H1 (cell line): Measurements from ENCODE around the gene GOLGA6L9. TPM values are rescaled to one million over a fixed set of nuclear protein-coding genes. Genes with fewer than 3 reads are reported as not detected.
"Not testable (repeated sequence)": the region's sequence is repeated elsewhere in the genome, so short reads cannot be mapped to it uniquely, and the experiment has no call there.

Experiments
- CTCF ChIA-PET: fragments of 300-600 bp; sonication (Branson Sonifier 250); formaldehyde crosslinking; loops from one replicate; lab custom pipeline; 2021; ENCODE audit not compliant: partially characterized antibody; lab: Charles Lee
- POLR2A ChIA-PET: fragments of 300-600 bp; sonication (Branson Sonifier 250); formaldehyde crosslinking; loops from one replicate; lab custom pipeline; 2021; ENCODE audit warnings: inconsistent platforms; ENCODE audit not compliant: partially characterized antibody; lab: Charles Lee
- DNase-seq, 2 experiments: peaks; one replicate each; pipeline versions ENCODE4 v3.0.0 to v3.0.0-alpha.2; 2010 to 2022; ENCODE audit warnings: low spot score in 2 of 2, low read depth in 1 of 2, mixed read lengths in 1 of 2
- FAIRE-seq: peaks from 2 replicates; lab custom pipeline; 2011; peaks lifted over from hg19 to GRCh38; lab: Jason Lieb, UNC
- H2AFZ ChIP-seq: 2 replicates; pipeline ENCODE4 v1.8.1; 2012; ENCODE audit warnings: low read length, inconsistent platforms
- H2AK5ac ChIP-seq: 2 replicates; pipeline ENCODE4 v1.6.1; 2013; ENCODE audit warnings: low read depth, low read length
- H2BK120ac ChIP-seq: replicated peaks from 2 replicates; pipeline ENCODE3; 2013; ENCODE audit warnings: low read depth, low read length, inconsistent platforms
- H2BK12ac ChIP-seq: 2 replicates; pipeline ENCODE4 v1.6.1; 2013; ENCODE audit warnings: low read depth, low read length
- H2BK15ac ChIP-seq: 2 replicates; pipeline ENCODE4 v1.6.1; 2013; ENCODE audit warnings: low read length
- H2BK20ac ChIP-seq: 2 replicates; pipeline ENCODE4 v1.6.1; 2013; ENCODE audit warnings: low read length
- H2BK5ac ChIP-seq: 2 replicates; pipeline ENCODE4 v1.6.1; 2013; ENCODE audit warnings: low read depth, low read length
- H3K14ac ChIP-seq: 2 replicates; pipeline ENCODE4 v1.6.1; 2013; ENCODE audit warnings: inconsistent platforms; ENCODE audit not compliant: insufficient read length
- H3K18ac ChIP-seq: 2 replicates; pipeline ENCODE4 v1.6.1; 2013; ENCODE audit warnings: low read length; ENCODE audit errors: extremely low read depth
- H3K23ac ChIP-seq: 2 replicates; pipeline ENCODE4 v1.6.1; 2013; ENCODE audit warnings: inconsistent platforms; ENCODE audit not compliant: insufficient read length
- H3K23me2 ChIP-seq: 2 replicates; pipeline ENCODE4 v1.6.1; 2013; ENCODE audit warnings: low read depth, low read length
- H3K27ac ChIP-seq: 2 replicates; pipeline ENCODE4 v1.6.1; 2011; ENCODE audit warnings: low read depth, low read length, inconsistent platforms
- H3K27me3 ChIP-seq, 4 experiments: replicated peaks in 1 of 4; 1 replicate in 1 of 4; 2 replicates in 3 of 4; pipeline versions ENCODE4 v1.6.1 to v1.8.1; 2011 to 2013; ENCODE audit warnings: low read length in 3 of 4, mild to moderate bottlenecking in 3 of 4, inconsistent platforms in 2 of 4, mixed read lengths in 2 of 4, moderate library complexity in 1 of 4; ENCODE audit not compliant: control insufficient read depth in 3 of 4, insufficient read depth in 3 of 4; ENCODE audit errors: extremely low read depth in 1 of 4
- H3K36me3 ChIP-seq, 4 experiments: 2 replicates each; pipeline versions ENCODE4 v1.6.1 to v1.8.1; 2011 to 2013; ENCODE audit warnings: mild to moderate bottlenecking in 4 of 4, low read length in 3 of 4, moderate library complexity in 2 of 4, control low read depth in 1 of 4, inconsistent platforms in 1 of 4; ENCODE audit not compliant: insufficient read depth in 4 of 4, control insufficient read depth in 2 of 4
- H3K4ac ChIP-seq: replicated peaks from 2 replicates; pipeline ENCODE3; 2013; ENCODE audit warnings: low read length, low read depth, mixed read lengths, inconsistent platforms; ENCODE audit not compliant: insufficient read length
- H3K4me1 ChIP-seq, 4 experiments: replicated peaks in 1 of 4; 1 replicate in 1 of 4; 2 replicates in 3 of 4; pipeline versions ENCODE4 v1.6.1 to v1.8.1; 2011 to 2013; ENCODE audit warnings: low read length in 3 of 4, inconsistent platforms in 2 of 4, mixed read lengths in 1 of 4; ENCODE audit not compliant: insufficient read depth in 4 of 4, control insufficient read depth in 3 of 4
- H3K4me2 ChIP-seq, 2 experiments: 2 replicates each; pipeline versions ENCODE4 v1.6.1 to v1.8.1; 2011 to 2013; ENCODE audit warnings: low read depth in 2 of 2, low read length in 2 of 2, control low read depth in 1 of 2, inconsistent platforms in 1 of 2, mild to moderate bottlenecking in 1 of 2; ENCODE audit not compliant: insufficient read depth in 1 of 2
- H3K4me3 ChIP-seq, 4 experiments: fragments of 200-600, 300-600 bp in 1 of 4; sonication (generic), shearing (Covaris generic), sonication (Bioruptor Twin) in 1 of 4; 2 replicates each; pipeline versions ENCODE4 v1.5.1 to v1.8.1; 2011 to 2016; ENCODE audit warnings: low read length in 4 of 4, low read depth in 3 of 4, control low read depth in 2 of 4, inconsistent platforms in 2 of 4, mild to moderate bottlenecking in 2 of 4, mixed read lengths in 1 of 4, moderate library complexity in 1 of 4; ENCODE audit not compliant: insufficient read depth in 2 of 4; ENCODE audit errors: extremely low read depth in 1 of 4
- H3K56ac ChIP-seq: replicated peaks from 2 replicates; pipeline ENCODE3; 2013; ENCODE audit warnings: low read depth, mild to moderate bottlenecking, mixed read lengths, low read length, inconsistent platforms; ENCODE audit not compliant: insufficient read length
- H3K79me1 ChIP-seq: 2 replicates; pipeline ENCODE4 v1.6.1; 2013; ENCODE audit warnings: low read depth, low read length, control low read depth
- H3K79me2 ChIP-seq, 2 experiments: 2 replicates each; pipeline versions ENCODE4 v1.6.1 to v1.8.1; 2012 to 2013; ENCODE audit warnings: low read length in 2 of 2, mild to moderate bottlenecking in 2 of 2, inconsistent platforms in 1 of 2; ENCODE audit not compliant: insufficient read depth in 2 of 2, control insufficient read depth in 1 of 2
- H3K9ac ChIP-seq, 4 experiments: replicated peaks in 1 of 4; 1 replicate in 1 of 4; 2 replicates in 3 of 4; pipeline versions ENCODE4 v1.6.1 to v1.8.1; 2011 to 2013; ENCODE audit warnings: low read depth in 3 of 4, low read length in 3 of 4, control low read depth in 2 of 4, mild to moderate bottlenecking in 2 of 4, moderate library complexity in 2 of 4, inconsistent platforms in 1 of 4; ENCODE audit errors: extremely low read depth in 1 of 4
- H3K9me3 ChIP-seq, 2 experiments: 2 replicates each; pipeline versions ENCODE4 v1.6.1 to v1.8.1; 2012 to 2013; ENCODE audit warnings: mild to moderate bottlenecking in 2 of 2, moderate library complexity in 2 of 2, control low read depth in 1 of 2, inconsistent platforms in 1 of 2, low read depth in 1 of 2, low read length in 1 of 2, mixed read lengths in 1 of 2; ENCODE audit not compliant: insufficient read depth in 2 of 2
- H4K20me1 ChIP-seq, 2 experiments: replicated peaks in 1 of 2; 2 replicates each; pipeline versions ENCODE3 to v1.8.1; 2011 to 2013; ENCODE audit warnings: inconsistent platforms in 2 of 2, low read length in 2 of 2, mild to moderate bottlenecking in 1 of 2; ENCODE audit not compliant: insufficient read depth in 2 of 2, control insufficient read depth in 1 of 2
- H4K5ac ChIP-seq: 2 replicates; pipeline ENCODE4 v1.6.1; 2013; ENCODE audit warnings: low read length, low read depth, mixed read lengths, inconsistent platforms; ENCODE audit not compliant: insufficient read length
- H4K8ac ChIP-seq: 2 replicates; pipeline ENCODE4 v1.8.0; 2013; ENCODE audit warnings: mild to moderate bottlenecking, moderate library complexity, low read length, inconsistent platforms; ENCODE audit not compliant: insufficient read depth; ENCODE audit errors: extremely low read depth
- H4K91ac ChIP-seq: replicated peaks from 2 replicates; pipeline ENCODE3; 2013; ENCODE audit warnings: low read length, mixed read lengths, inconsistent platforms; ENCODE audit not compliant: insufficient read length
- WGBS, 2 experiments: shearing (Covaris generic) in 1 of 2; methylation state at CpG; one replicate each; pipeline versions ENCODE4 v1.1.6 to v1.1.7; 2013 to 2015; ENCODE audit warnings: low lambda C conversion rate in 2 of 2, mixed read lengths in 2 of 2, inconsistent platforms in 1 of 2, low coverage in 1 of 2, missing lambda C conversion rate in 1 of 2; ENCODE audit not compliant: insufficient replicate concordance in 2 of 2, insufficient coverage in 1 of 2, insufficient read length in 1 of 2; ENCODE audit errors: extremely low coverage in 1 of 2, missing lambda C conversion rate in 1 of 2; 5-methylcytosine and 5-hydroxymethylcytosine counted together
- polyA plus RNA-seq, 7 experiments: library from polyadenylated mRNA; depleted of rRNA in 3 of 7; stranded (reverse) in 5 of 7; unstranded in 2 of 7; fragments of >200 nt in 5 of 7; fragments of 200-250 nt in 2 of 7; gene quantifications; 1 replicate in 5 of 7; 2 replicates in 1 of 7; 4 replicates in 1 of 7; pipeline versions ENCODE4 v1.2.1 to v1.2.3, GENCODE V29; 2011 to 2013; ENCODE audit warnings: missing spikeins in 2 of 7, mixed read lengths in 2 of 7
- total RNA-seq: library from RNA; stranded (reverse); fragmentation: NEBNext Ultra II Directional; extraction: Animal tissue kit (Norgen Biotek cat#: 25700); gene quantifications from 2 replicates; pipeline ENCODE4 v1.2.1, GENCODE V29; 2021

Gene GOLGA6L9
- total and polyA plus RNA-seq, 2 of the 8 experiments (the other 6 are each of a cell fraction or from before 2014, with no cell fraction given): 3.1 to 5.5 TPM

DNA sequence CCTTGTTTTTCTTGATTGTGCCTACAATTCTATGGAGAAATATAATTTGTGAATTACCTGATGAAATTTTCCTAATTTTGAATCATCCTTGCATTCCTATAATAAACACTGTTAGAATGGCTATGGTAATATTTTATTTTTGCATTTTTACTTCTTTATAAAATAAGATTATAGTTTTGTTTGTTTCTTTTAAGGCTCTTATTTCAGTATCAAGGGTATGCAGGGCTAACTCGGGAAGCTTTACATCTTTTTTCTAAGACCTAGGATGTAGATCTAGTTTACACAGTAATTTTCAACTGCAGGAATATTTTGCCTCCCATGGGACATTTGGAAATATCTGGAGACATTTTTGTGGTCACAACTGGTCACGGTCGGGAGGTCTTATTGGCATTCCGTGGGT, 33.8 kb upstream of the GOLGA6L9 start:
- H2BK5ac ChIP-seq, H2BK12ac ChIP-seq, H3K4ac ChIP-seq, H2BK15ac ChIP-seq, H3K4me3 ChIP-seq, H4K5ac ChIP-seq, POLR2A ChIA-PET, H3K14ac ChIP-seq, FAIRE-seq, H3K23me2 ChIP-seq, H3K4me2 ChIP-seq, H2BK120ac ChIP-seq, H3K36me3 ChIP-seq, H3K4me1 ChIP-seq, H3K23ac ChIP-seq, H3K79me1 ChIP-seq, H2AK5ac ChIP-seq, CTCF ChIA-PET, H3K9ac ChIP-seq, H3K9me3 ChIP-seq, DNase-seq, H2AFZ ChIP-seq, H3K18ac ChIP-seq, H4K8ac ChIP-seq, H3K56ac ChIP-seq, H4K20me1 ChIP-seq, H3K27ac ChIP-seq, H4K91ac ChIP-seq, H2BK20ac ChIP-seq, H3K27me3 ChIP-seq: not testable (repeated sequence)
- H3K79me2 ChIP-seq: peaks cover 0 to 49% of the 10 kb centered on the region in 2 experiments; a peak in 2 of 4 replicates
- WGBS, 2 experiments: 87% methylated on average over 1 of the region's 4 CpGs; no CpG with 5 or more reads in 1 of the 2 experiments
